Natural killer cell treated with Interleukin-12 subunit alpha and Interleukin-12 subunit beta and Interleukin-15 and Interleukin-18, amount 100 ng/mL, for 72 hours (primary cell): Measurements from ENCODE around the gene DOCK3. TPM values are rescaled to one million over a fixed set of nuclear protein-coding genes. Genes with fewer than 3 reads are reported as not detected.
"Not testable (repeated sequence)": the region's sequence is repeated elsewhere in the genome, so short reads cannot be mapped to it uniquely, and the experiment has no call there.

ENCODE experiments used
- ATAC-seq, 2 donors: fragments of 150-1000 bp; cut with Tn5 transposase in 1 of 2; sonication (Bioruptor Pico), chemical (Tn5 transposase) in 1 of 2; 2 replicates each; pipeline ENCODE4 v1.10.0; 2021
- DNase-seq: peaks from one replicate; pipeline ENCODE4 v3.0.0; 2022; ENCODE audit warnings: low spot score
- H3K27ac Mint-ChIP-seq, 2 donors: 1 replicate in 1 of 2; 2 replicates in 1 of 2; pipeline ENCODE4 v1.8.0; 2022; ENCODE audit warnings: mixed read lengths in 2 of 2, mild to moderate bottlenecking in 1 of 2, moderate library complexity in 1 of 2
- H3K27me3 Mint-ChIP-seq, 2 donors: 1 replicate in 1 of 2; 2 replicates in 1 of 2; pipeline ENCODE4 v1.8.0; 2022; ENCODE audit warnings: mixed read lengths in 2 of 2
- H3K36me3 Mint-ChIP-seq: one replicate; pipeline ENCODE4 v1.8.0; 2022; ENCODE audit warnings: mixed read lengths
- H3K4me1 Mint-ChIP-seq, 2 donors: 1 replicate in 1 of 2; 2 replicates in 1 of 2; pipeline ENCODE4 v1.8.0; 2022; ENCODE audit warnings: low read depth in 2 of 2, mixed read lengths in 2 of 2, mild to moderate bottlenecking in 1 of 2
- H3K4me3 Mint-ChIP-seq: one replicate; pipeline ENCODE4 v1.8.0; 2022; ENCODE audit warnings: mixed read lengths
- H3K9me3 Mint-ChIP-seq: 2 replicates; pipeline ENCODE4 v1.8.0; 2022; ENCODE audit warnings: mixed read lengths
- total RNA-seq, 2 donors: library from RNA; stranded (reverse); gene quantifications; one replicate each; pipeline ENCODE4 v1.2.3, GENCODE V29; 2022

Gene DOCK3
- total RNA-seq, 2 donors from 2014 or later = 1.3 to 4.5 TPM

DNA sequence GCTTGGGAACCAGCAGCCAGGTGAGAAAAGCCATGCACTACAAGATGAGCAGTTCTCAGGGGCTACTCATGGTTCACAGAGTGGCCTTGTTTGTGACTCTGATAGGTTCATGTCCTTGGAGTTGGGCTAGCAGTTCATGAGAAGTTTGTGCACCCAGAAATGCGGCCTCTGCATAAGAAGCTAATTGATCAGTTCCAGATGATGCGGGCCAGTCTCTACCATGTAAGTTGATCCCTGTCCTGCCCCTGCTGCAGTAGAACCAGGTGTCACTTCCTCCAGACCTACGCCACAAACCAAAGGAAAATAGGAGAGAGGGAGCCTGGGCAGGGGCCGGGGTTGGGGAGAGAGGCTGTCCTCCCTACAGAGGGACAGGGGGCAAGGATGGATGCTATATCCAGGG is 683.1 kb downstream of the DOCK3 start:
- no peak for ATAC-seq

GRCh38 chr3:51358981-51359380 is 684.3 kb downstream of the DOCK3 start:
- Mint-ChIP-seq H3K36me3 (no peaks in the 10 kb centered on the region), H3K4me3 (no peak overlapping the region), H3K4me1 (no peaks in the 10 kb centered on the region), H3K27me3 (no peaks in the 10 kb centered on the region), H3K27ac (no peak overlapping the region), H3K9me3 (no peaks in the 10 kb centered on the region)
- DNase-seq = no peak
- ATAC-seq = no peak

More for the DNA sequence above, 683.1 kb downstream of the DOCK3 start:
- Mint-ChIP-seq H3K9me3 (no peaks in the 10 kb centered on the region), H3K36me3 (no peaks in the 10 kb centered on the region), H3K27ac (no peak overlapping the region), H3K4me3 (no peak overlapping the region), H3K27me3 (no peaks in the 10 kb centered on the region), H3K4me1 (no peaks in the 10 kb centered on the region)
- no peak for DNase-seq

DNA sequence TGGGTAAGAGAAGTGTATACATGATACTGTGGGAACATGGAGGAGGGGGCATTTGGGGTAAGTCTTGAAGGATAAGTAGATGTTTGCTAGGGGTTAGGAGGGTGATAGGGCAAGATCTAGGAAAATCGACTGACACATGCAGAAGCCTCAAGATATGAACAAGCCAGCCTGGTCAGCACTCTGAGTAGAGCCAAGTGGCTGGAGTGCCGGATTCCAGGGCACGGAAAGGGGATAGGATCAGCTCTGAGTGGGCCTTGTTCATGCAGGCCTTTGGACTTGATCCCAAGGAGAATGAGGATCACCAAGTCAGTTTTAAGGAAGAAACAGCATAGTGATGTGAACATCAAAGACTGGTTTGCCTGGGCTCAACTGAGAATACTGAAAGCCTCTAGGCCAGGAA is 686.1 kb downstream of the DOCK3 start:
- Mint-ChIP-seq H3K9me3 (no peaks in the 10 kb centered on the region), H3K36me3 (no peaks in the 10 kb centered on the region), H3K4me3 (no peak overlapping the region), H3K4me1 (no peaks in the 10 kb centered on the region), H3K27ac (no peak overlapping the region), H3K27me3 (peaks cover 0 to 5% of the 10 kb centered on the region in 2 donors)
- no peak for ATAC-seq
- DNase-seq = no peak

DNA sequence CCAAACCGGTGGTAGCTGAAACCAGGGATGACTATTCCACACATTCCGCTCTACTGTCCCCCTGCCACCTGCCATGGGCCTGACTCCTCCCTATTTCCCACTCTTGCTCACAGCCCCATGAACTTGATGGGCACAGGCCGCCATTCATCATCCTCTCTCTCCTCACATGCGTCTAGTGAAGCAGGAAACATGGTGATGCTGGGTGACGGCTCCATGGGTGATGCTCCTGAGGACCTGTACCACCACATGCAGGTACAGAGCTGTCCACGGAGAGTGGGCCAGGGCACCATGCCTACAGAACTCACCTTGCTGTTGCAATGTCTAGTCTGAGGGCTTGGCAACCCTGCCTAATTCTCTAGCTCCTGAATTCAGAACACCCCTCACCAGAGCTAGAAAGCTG is 687.0 kb downstream of the DOCK3 start:
- Mint-ChIP-seq H3K4me1 (no peaks in the 10 kb centered on the region), H3K36me3 (no peaks in the 10 kb centered on the region), H3K9me3 (no peaks in the 10 kb centered on the region), H3K4me3 (no peak overlapping the region), H3K27ac (no peak overlapping the region), H3K27me3 (peaks cover 5 to 7% of the 10 kb centered on the region in 2 donors)
- DNase-seq = no peak
- no peak for ATAC-seq

DNA sequence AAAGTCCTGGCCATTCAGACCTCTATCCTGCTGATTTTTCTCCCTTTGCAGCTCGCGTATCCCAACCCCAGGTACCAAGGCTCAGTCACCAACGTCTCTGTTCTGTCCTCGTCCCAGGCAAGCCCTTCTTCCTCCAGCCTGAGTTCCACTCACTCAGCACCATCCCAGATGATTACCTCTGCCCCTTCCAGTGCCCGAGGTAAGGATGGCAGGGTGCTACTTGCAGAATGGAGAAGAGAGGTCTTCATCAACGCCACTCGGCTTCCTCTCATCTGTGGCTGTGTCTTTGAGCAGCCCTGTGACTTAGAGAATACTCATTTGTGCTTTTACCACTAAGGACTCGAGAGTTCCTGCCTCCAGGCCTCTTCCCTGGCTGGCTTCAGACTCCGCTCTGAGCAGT is 687.7 kb downstream of the DOCK3 start:
- no peaks in the 10 kb centered on the region for H3K9me3 Mint-ChIP-seq
- no peak overlapping the region for H3K27ac Mint-ChIP-seq
- H3K36me3 Mint-ChIP-seq = no peaks in the 10 kb centered on the region
- no peak for ATAC-seq
- H3K4me3 Mint-ChIP-seq = no peak overlapping the region
- DNase-seq = no peak
- H3K27me3 Mint-ChIP-seq = peaks cover 10 to 13% of the 10 kb centered on the region in 2 donors
- H3K4me1 Mint-ChIP-seq = no peaks in the 10 kb centered on the region

GRCh38 chr3:51368276-51368675 is 693.5 kb downstream of the DOCK3 start:
- not testable (repeated sequence) for H3K9me3 Mint-ChIP-seq, H3K4me1 Mint-ChIP-seq
- H3K27me3 Mint-ChIP-seq = peaks cover 15 to 16% of the 10 kb centered on the region in 2 donors

GRCh38 chr3:51371943-51372557 is 697.3 kb downstream of the DOCK3 start:
- no peaks in the 10 kb centered on the region for H3K36me3 Mint-ChIP-seq
- no peak overlapping the region for H3K27ac Mint-ChIP-seq
- no peak overlapping the region for H3K4me3 Mint-ChIP-seq
- H3K4me1 Mint-ChIP-seq = no peaks in the 10 kb centered on the region
- H3K9me3 Mint-ChIP-seq = no peaks in the 10 kb centered on the region
- H3K27me3 Mint-ChIP-seq = peaks cover 6 to 7% of the 10 kb centered on the region in 2 donors
- DNase-seq (no peak), ATAC-seq (no peak)

More at GRCh38 chr3:51368276-51368675, 693.5 kb downstream of the DOCK3 start:
- not testable (repeated sequence) for H3K4me3 Mint-ChIP-seq, ATAC-seq, H3K27ac Mint-ChIP-seq, DNase-seq, H3K36me3 Mint-ChIP-seq

- H3K4me3 Mint-ChIP-seq = no peak overlapping the region
- no peak overlapping the region for H3K27ac Mint-ChIP-seq
- H3K4me1 Mint-ChIP-seq = no peaks in the 10 kb centered on the region
- peaks cover 3 to 4% of the 10 kb centered on the region in 2 donors for H3K27me3 Mint-ChIP-seq
- DNase-seq (no peak), ATAC-seq (no peak)
- H3K9me3 Mint-ChIP-seq = no peaks in the 10 kb centered on the region
- H3K36me3 Mint-ChIP-seq = no peaks in the 10 kb centered on the region
These were observed 699.1 kb downstream of the DOCK3 start for GRCh38 chr3:51373658-51374421.

DNA sequence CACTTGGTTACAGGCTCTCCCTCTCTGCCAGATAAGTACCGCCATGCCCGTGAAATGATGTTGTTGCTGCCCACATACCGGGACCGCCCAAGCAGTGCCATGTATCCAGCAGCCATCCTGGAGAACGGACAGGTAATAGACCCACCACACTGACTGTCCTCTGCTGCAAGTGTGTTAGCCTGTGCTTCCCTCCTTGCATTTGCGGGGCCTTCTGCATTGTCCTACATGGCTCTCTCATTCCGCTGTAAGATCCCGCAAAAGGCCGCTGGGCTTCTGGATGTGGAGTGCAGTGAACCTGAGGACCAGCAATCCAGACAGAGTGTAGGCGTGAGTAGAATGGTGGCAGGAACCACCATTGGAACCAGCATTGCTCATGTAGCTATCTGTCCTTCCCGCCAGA is 699.7 kb downstream of the DOCK3 start:
- H3K27me3 Mint-ChIP-seq = no peaks in the 10 kb centered on the region
- no peaks in the 10 kb centered on the region for H3K4me1 Mint-ChIP-seq
- H3K36me3 Mint-ChIP-seq = no peaks in the 10 kb centered on the region
- no peaks in the 10 kb centered on the region for H3K9me3 Mint-ChIP-seq
- DNase-seq (no peak), ATAC-seq (no peak)
- no peak overlapping the region for H3K4me3 Mint-ChIP-seq
- no peak overlapping the region for H3K27ac Mint-ChIP-seq

- Mint-ChIP-seq H3K27me3 (no peaks in the 10 kb centered on the region), H3K4me3 (no peak overlapping the region), H3K9me3 (no peaks in the 10 kb centered on the region), H3K27ac (no peak overlapping the region), H3K36me3 (no peaks in the 10 kb centered on the region), H3K4me1 (no peaks in the 10 kb centered on the region)
- no peak for ATAC-seq
- no peak for DNase-seq
These were observed 700.4 kb downstream of the DOCK3 start for GRCh38 chr3:51375136-51375535.

GRCh38 chr3:51375571-51375970 is 700.8 kb downstream of the DOCK3 start:
- Mint-ChIP-seq H3K27me3 (no peaks in the 10 kb centered on the region), H3K4me1 (no peaks in the 10 kb centered on the region), H3K9me3 (no peaks in the 10 kb centered on the region), H3K27ac (no peak overlapping the region), H3K4me3 (no peak overlapping the region), H3K36me3 (no peaks in the 10 kb centered on the region)
- ATAC-seq (no peak), DNase-seq (no peak)

GRCh38 chr3:51378065-51378464 is 703.3 kb downstream of the DOCK3 start:
- H3K27me3 Mint-ChIP-seq = no peaks in the 10 kb centered on the region
- no peak overlapping the region for H3K4me3 Mint-ChIP-seq
- H3K36me3 Mint-ChIP-seq = no peaks in the 10 kb centered on the region
- H3K27ac Mint-ChIP-seq = no peak overlapping the region
- peaks cover under 1% of the 10 kb centered on the region in 2 donors for H3K4me1 Mint-ChIP-seq
- H3K9me3 Mint-ChIP-seq = no peaks in the 10 kb centered on the region
- DNase-seq (no peak), ATAC-seq (no peak)

DNA sequence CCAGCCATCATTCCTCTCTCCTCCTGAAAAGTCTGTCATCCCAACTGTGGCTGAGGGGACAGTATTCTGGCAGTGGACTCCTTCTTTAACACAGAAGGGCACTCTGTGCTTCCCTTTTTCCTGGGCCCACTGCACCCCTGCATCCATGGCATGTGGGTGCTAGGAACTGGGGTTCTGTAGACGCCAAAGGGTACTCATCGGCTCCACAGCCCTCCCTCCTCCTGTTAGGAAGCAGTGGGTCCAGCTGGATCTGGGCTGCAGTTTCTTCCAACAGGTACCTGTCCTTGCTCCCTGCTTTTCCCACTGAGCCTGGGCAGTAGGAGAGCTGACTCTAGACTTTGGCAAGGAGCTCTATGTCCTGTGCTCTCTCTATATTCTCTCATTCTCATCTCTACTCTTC is 704.0 kb downstream of the DOCK3 start:
- Mint-ChIP-seq H3K27me3 (no peaks in the 10 kb centered on the region), H3K4me3 (no peak overlapping the region), H3K36me3 (no peaks in the 10 kb centered on the region), H3K9me3 (no peaks in the 10 kb centered on the region), H3K27ac (peak overlapping the region in 1 of 2 donors; percentile 5), H3K4me1 (peaks cover 5 to 7% of the 10 kb centered on the region in 2 donors)
- ATAC-seq (no peak), DNase-seq (no peak)

- peaks cover 6% of the 10 kb centered on the region for H3K36me3 Mint-ChIP-seq
- peak overlapping the region in 1 of 2 donors; percentile 5 for H3K27ac Mint-ChIP-seq
- H3K27me3 Mint-ChIP-seq = no peaks in the 10 kb centered on the region
These were observed 704.6 kb downstream of the DOCK3 start for GRCh38 chr3:51379301-51379700.

More at GRCh38 chr3:51379301-51379700, 704.6 kb downstream of the DOCK3 start:
- no peaks in the 10 kb centered on the region for H3K9me3 Mint-ChIP-seq
- DNase-seq (no peak), ATAC-seq (no peak)
- peaks cover 9 to 13% of the 10 kb centered on the region in 2 donors for H3K4me1 Mint-ChIP-seq
- no peak overlapping the region for H3K4me3 Mint-ChIP-seq
